Measurements from ENCODE around the gene TECPR2.
"Not testable (repeated sequence)": the region's sequence is repeated elsewhere in the genome, so short reads cannot be mapped to it uniquely, and the experiment has no call there.

TECPR2 gene

DNA sequence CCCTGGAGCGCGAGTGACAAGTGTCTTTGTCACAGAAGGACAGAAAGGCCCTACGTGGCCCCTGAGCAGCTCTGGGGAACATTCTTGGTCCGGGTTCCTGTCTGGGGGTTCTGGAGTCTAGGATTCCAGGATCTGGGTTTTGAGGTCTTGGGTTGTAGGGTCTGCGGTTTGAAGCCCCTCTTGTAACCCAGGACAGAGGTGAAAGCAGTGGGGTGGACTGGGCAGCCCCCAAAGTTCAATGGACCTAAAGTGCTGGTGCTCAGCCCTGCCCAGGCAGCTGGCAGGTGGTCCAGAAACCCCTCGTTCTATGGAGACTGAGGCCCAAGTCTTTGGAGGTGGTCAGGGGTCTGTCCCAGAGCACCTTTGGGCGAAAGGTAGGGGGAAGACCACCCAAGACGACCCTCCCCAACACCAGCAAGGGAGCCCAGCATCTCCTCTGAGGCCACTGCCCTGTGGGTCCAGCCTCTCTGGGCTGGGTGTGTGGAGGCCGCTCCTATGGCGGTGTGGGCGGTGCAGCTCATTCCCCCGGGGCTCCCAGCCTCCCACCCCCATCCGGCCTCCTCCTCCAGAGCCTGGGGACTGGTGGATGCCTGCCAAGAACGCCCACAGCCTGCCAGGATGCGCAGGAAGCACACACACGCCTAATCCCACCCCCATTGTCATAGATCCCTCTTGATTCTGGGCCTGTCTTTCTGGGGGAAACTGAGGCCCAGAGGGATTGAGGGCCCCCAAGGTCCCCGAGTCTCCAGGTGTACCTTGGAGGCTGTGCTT is 177.0 kb downstream of the TECPR2 start:
- DNase-seq, result no peak

DNA sequence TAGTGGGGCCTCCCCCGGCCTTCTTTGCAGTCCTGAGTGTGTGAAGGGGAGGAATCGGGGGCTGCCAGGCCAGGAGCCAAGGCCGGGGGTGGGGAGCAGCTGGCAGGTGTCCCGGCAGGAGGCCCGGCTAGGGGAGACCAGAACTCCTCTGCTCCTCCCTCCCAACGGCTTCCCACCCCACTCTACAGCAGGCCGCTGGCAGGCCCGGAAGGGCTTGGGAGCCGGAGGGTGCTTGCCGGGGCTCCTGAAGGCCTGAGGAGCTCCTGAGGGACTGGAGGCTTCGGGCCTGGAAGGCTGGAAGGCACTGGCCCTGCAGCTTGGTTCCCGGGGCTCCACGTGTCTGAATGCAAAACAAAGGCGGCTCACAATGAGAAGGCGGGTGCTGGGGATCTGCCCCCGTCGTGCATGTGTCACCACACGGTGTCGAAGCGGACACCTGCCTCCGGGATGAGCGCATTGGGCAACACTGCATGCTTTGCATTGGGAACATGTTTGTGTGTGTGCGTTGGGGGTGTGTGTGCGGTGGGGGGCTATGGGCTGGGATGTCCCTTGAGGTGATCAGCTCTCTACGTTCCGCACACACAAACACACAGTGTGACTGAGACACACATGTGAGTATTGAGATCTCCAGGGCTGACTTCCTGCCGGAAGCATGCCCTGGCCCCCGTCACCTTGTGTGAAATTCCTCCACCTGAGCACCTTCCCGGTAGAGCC is 177.7 kb downstream of the TECPR2 start:
- DNase-seq, result no peak

DNA sequence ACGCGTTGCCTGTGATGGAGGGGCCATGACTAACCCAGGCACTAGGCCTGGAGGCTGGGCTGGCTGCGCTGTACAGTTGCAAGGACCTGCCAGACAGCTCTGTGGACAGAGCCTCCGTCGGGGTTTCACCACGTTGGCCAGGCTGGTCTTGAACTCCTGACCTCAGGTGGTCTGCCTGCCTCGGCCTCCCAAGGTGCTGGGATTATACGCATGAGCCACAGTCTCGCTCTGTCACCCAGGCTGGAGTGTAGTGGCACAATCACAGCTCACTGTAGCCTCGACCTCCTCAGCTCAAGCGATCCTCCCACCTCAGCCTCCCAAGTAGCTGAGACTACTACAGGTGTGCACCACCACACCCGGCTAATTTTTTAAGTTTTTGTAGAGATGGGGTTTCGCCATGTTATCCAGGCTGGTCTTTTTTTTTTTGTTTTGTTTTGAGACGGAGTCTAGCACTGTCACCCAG is 178.3 kb downstream of the TECPR2 start:
- DNase-seq, result not testable (repeated sequence)

DNA sequence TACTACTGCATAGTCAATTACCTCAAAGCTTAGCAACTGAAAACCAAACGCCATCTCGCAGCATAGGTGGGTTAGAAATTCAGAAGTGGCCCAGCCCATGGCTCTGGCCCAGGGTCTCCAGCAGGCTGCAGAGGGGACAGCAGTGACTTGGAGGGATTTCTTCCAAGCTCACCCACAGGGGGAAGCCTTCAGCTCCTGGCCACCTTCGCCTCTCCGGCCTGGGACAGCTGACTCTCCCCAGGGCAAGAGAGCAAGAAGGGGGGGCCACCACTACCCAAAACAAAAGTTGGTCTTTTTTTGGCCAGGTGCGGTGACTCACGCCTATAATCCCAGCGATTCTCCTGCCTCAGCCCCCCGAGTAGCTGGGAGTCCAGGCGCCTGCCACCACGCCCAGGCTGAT is 179.0 kb downstream of the TECPR2 start:
- DNase-seq, result no peak

DNA sequence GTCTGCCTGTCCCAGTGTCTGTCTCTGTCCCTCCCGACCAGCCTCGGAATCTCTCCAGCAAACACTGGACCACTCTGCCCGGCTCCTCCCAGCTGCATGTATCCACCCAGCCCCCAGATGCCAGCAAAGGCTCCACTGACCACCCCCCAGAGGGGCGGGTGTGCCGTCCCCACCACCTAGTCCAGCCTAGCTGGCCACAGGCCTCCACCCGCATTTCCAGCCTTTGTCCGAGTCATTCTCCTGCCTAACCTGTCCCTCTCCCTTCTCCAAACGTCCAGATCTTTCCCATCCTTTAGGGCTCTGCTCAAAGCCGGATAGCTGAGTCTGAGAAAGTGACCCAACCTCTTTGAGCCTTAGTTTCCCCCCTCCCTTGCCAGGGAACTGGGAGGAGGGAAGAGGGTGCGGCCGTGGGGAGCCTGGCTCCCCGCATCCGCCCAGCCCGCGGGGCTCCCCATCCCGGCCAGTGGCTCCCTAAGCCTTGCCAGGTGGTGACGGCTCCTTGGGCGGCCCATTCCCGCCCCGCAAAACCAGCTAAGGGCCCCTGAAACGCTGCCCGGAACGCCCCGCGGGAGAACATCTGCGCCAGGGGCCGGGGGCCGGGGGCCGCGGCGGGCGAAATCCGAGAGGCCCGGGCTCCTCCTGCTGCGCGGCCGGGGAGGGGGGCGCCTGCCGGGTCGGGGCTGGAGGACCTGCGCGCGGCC is 181.5 kb downstream of the TECPR2 start:
- DNase-seq, result no peak

DNA sequence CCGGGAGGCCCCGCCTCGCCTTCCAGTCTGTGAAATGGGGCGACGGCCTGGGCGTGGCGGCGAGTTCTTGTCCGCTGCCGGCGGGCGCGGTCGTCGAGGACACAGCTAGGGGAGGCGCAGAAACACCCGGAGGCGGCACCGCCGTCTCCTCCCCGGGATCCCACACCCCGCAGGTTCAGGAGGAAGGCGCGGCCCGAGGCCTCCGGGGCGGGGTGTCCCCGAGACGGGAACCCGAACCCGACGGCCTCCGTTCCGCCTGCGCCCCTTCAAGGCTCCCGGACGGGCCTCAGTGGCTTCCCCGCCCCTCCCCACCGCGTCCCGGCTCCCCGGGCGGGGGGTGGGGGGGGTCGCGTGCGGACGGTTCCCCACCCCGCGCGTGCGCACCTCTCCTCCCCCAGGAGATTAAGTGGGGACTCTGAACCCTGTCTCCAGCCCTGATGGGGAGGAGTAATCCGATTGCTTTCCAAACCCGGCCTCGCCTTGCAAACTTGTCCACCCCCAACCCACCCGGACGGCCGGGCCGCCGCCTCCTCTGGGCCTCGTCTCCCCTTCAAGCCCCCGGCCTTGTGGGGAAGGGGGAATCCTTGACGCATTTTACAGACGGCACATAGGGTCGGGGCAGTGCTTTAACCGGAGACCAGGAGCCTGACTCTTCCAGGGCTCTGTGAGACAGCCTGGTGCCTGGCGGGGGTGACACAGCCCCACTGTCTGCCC is 182.2 kb downstream of the TECPR2 start:
- no peak for DNase-seq

DNA sequence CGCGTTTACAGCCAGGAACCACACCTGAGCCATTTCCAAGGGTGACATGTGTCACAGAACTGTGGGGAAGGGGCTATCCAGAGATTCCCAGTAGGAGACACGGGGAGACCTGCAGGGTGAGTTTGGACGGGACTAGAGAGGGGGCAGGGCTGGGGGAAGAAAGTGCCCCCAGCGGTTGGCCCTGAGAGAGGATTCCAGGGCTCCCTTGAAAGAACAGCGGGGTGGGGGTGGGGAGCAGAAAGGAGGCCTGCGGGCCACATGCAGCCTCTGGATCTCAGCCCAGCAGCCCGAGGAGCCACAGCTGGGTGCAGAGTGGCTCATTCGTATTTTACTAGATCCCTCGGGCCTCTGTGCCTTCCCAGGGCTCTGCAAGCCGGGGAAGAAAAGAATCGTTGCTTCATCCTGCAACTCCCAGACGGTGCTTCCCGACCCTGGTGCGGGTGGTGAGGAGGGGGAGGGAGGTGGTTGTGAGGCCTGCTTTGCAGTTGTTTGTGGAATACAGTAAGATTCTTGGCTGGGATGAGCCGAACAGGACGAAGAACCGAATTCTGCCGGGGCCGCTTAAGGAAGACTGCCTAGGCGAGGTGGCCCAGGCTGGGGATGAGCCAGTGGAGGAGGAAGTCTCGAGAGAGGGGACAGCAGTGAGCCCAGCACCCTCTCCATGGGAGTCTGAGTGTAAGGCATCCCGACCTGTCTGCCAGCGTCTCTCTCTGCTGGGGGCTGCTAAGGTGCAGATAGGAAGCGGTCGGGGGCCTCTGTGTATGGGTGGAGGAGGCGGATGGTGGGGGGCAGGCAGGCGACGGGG is 182.9 kb downstream of the TECPR2 start:
- no peak for DNase-seq

DNA sequence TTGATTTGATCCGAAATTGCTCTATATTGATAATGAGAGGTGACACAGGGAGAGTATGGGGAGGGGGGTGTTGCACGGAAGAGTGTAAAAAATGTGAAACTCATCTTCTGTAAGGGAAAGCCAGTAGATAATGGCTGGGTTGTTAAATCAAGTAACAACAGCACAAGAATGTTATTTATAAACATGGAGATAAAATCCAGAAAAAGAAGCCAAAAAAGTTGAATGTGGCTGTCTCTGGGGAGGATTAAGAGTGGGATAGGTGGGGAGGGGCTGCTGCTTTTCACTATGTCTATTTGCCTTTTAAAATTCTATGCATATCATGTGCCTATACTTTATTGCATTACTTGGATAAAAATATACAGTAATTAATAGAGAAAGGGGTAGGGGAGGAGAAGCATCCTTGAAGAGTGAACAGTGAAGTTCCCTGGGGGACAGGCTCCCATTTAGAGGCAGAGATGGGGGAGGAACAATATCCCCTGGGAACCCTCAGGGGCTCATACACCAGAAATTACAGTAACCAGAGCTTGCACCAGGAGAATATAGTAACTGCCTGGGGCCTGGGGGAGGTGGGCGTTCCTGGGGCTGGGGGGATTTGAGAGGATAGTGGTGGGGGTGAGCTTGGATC is 186.0 kb downstream of the TECPR2 start:
- DNase-seq, result no peak

DNA sequence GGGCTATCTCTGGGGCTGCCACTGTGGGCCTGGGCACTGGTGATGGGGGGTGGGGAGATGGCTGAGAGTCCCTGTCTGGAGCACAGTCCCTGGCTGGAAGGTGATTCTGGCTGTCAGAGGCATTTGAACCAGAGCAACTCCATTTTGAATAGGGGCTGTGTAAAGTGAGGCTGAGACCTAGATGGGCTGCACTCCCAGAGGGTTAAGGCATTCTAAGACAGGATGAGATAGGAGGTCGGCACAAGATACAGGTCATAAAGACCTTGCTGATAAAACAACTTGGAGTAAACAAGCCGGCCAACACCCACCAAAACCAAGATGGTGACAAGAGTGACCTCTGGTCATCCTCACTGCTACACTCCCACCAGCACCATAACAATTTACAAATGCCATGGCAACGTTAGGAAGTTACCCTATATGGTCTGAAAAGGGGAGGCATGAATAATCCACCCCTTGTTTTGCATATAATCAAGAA is 188.2 kb downstream of the TECPR2 start:
- DNase-seq, result not testable (repeated sequence)
